B cell (primary cell): ENCODE measurements around the gene TPSB2. TPM values are rescaled to one million over a fixed set of nuclear protein-coding genes. Genes with fewer than 3 reads are reported as not detected.

ENCODE experiments used
- ATAC-seq: fragments of 200-7000 bp; cut with Tn5 transposase; one replicate; pipeline ENCODE4 v1.10.0; 2021; ENCODE audit warnings: low read depth, mild to moderate bottlenecking, moderate number of reproducible peaks, moderate library complexity
- CTCF ChIA-PET: fragments of 350-600 bp; sonication (Branson Sonifier 250); formaldehyde crosslinking; loops from one replicate; lab custom pipeline; 2021; ENCODE audit warnings: antibody characterized with exemption, inconsistent platforms; lab: Charles Lee
- POLR2A ChIA-PET: fragments of 350-600 bp; sonication (Branson Sonifier 250); formaldehyde crosslinking; loops from one replicate; lab custom pipeline; 2021; ENCODE audit warnings: antibody characterized with exemption; lab: Charles Lee
- DNase-seq: peaks from one replicate; pipeline ENCODE4 v3.0.0; 2013
- H2AFZ ChIP-seq: 2 replicates; pipeline ENCODE4 v1.6.1; 2012; ENCODE audit warnings: mild to moderate bottlenecking, low read depth, low read length; ENCODE audit not compliant: insufficient read depth, poor library complexity, severe bottlenecking
- H3K27ac ChIP-seq, 2 donors: 1 replicate in 1 of 2; 2 replicates in 1 of 2; pipeline ENCODE4 v1.5.1; 2012 to 2013; ENCODE audit warnings: low read length in 2 of 2, mild to moderate bottlenecking in 2 of 2, moderate library complexity in 1 of 2
- H3K27me3 ChIP-seq, 4 experiments: fragments of 200-600 bp in 1 of 4; sonication (generic) in 1 of 4; replicated peaks in 1 of 4; 1 replicate in 2 of 4; 2 replicates in 2 of 4; pipeline versions ENCODE4 v1.6.1 to v1.7.0; 2013 to 2016; ENCODE audit warnings: low read length in 3 of 4, mild to moderate bottlenecking in 2 of 4, mixed read lengths in 1 of 4, moderate library complexity in 1 of 4; ENCODE audit not compliant: insufficient read depth in 4 of 4, control insufficient read depth in 3 of 4; ENCODE audit errors: control extremely low read depth in 1 of 4
- H3K36me3 ChIP-seq, 2 experiments: replicated peaks in 1 of 2; 1 replicate in 1 of 2; 2 replicates in 1 of 2; pipeline versions ENCODE4 v1.6.1 to v1.7.1; 2013; ENCODE audit warnings: low read length in 1 of 2; ENCODE audit not compliant: insufficient read depth in 2 of 2, control insufficient read depth in 1 of 2; ENCODE audit errors: control extremely low read depth in 1 of 2, extremely low read depth in 1 of 2
- H3K4me1 ChIP-seq, 2 donors: fragments of 200-600 bp in 1 of 2; sonication (generic) in 1 of 2; 1 replicate in 1 of 2; 2 replicates in 1 of 2; pipeline versions ENCODE4 v1.5.1 to v1.6.1; 2013 to 2017; ENCODE audit warnings: low read length in 2 of 2; ENCODE audit not compliant: control insufficient read depth in 2 of 2, insufficient read depth in 2 of 2
- H3K4me2 ChIP-seq: replicated peaks from 2 replicates; pipeline ENCODE3; 2012; ENCODE audit warnings: mild to moderate bottlenecking, low read depth, low read length; ENCODE audit not compliant: poor library complexity, severe bottlenecking
- H3K4me3 ChIP-seq, 5 experiments: fragments of 200-600 bp in 1 of 5; sonication (generic) in 1 of 5; 1 replicate in 3 of 5; 2 replicates in 2 of 5; pipeline versions ENCODE4 v1.5.1 to v1.7.0; 2011 to 2016; ENCODE audit warnings: low read length in 4 of 5, mild to moderate bottlenecking in 4 of 5, low read depth in 2 of 5, control low read depth in 1 of 5, moderate library complexity in 1 of 5; ENCODE audit not compliant: insufficient read depth in 1 of 5; ENCODE audit errors: control extremely low read depth in 1 of 5, extremely low read depth in 1 of 5
- H3K79me2 ChIP-seq: fragments of 200-600 bp; sonication (generic); one replicate; pipeline ENCODE4 v1.6.0; 2016; ENCODE audit warnings: low read length; ENCODE audit not compliant: control insufficient read depth, insufficient read depth
- H3K9ac ChIP-seq: fragments of 200-600 bp; sonication (generic); 2 replicates; pipeline ENCODE4 v1.6.1; 2017; ENCODE audit warnings: mild to moderate bottlenecking, low read length, moderate library complexity
- H3K9me3 ChIP-seq, 3 donors: one replicate each; pipeline versions ENCODE4 v1.6.1 to v1.7.1; 2013; ENCODE audit warnings: low read length in 2 of 3; ENCODE audit not compliant: control insufficient read depth in 2 of 3, insufficient read depth in 1 of 3; ENCODE audit errors: control extremely low read depth in 1 of 3
- H4K20me1 ChIP-seq: 2 replicates; pipeline ENCODE4 v1.6.0; 2012; ENCODE audit warnings: mild to moderate bottlenecking, low read length; ENCODE audit not compliant: insufficient read depth, control insufficient read depth, poor library complexity, severe bottlenecking
- H3K27ac Mint-ChIP-seq: one replicate; pipeline ENCODE4 v1.8.0; 2021; ENCODE audit warnings: mixed read lengths
- H3K27me3 Mint-ChIP-seq: one replicate; pipeline ENCODE4 v1.8.0; 2021; ENCODE audit warnings: mixed read lengths
- H3K4me1 Mint-ChIP-seq: one replicate; pipeline ENCODE4 v1.8.0; 2021; ENCODE audit warnings: mixed read lengths
- H3K4me3 Mint-ChIP-seq: one replicate; pipeline ENCODE4 v1.8.0; 2021; ENCODE audit warnings: mixed read lengths
- H3K9me3 Mint-ChIP-seq: one replicate; pipeline ENCODE4 v1.8.0; 2022; ENCODE audit warnings: mixed read lengths; ENCODE audit not compliant: insufficient read depth
- CTCF ChIP-seq: fragments of 200-600 bp; IDR thresholded peaks from one replicate; pipeline ENCODE4 v1.8.0; 2022; ENCODE audit warnings: antibody characterized with exemption, mild to moderate bottlenecking
- EZH2 ChIP-seq: IDR thresholded peaks from 2 replicates; pipeline ENCODE4 v1.6.1; 2012; ENCODE audit warnings: borderline replicate concordance, low read depth, mild to moderate bottlenecking, moderate library complexity, low read length; ENCODE audit not compliant: insufficient read depth, poor library complexity, severe bottlenecking
- WGBS: methylation state at CpG from one replicate; pipeline ENCODE4 v1.1.5; 2013; ENCODE audit warnings: missing lambda C conversion rate; ENCODE audit not compliant: insufficient coverage; 5-methylcytosine and 5-hydroxymethylcytosine counted together
- intact Hi-C: fragments of 100-400 bp; cut with micrococcal nuclease; formaldehyde crosslinking; loops from one replicate; pipeline ENCODE4 v1.10.0; 2022
- polyA plus RNA-seq: library from polyadenylated mRNA; depleted of rRNA; stranded (reverse); fragments of >200 nt; gene quantifications from 2 replicates; pipeline ENCODE4 v1.2.3, GENCODE V29; 2012
- total RNA-seq, 2 donors: library from RNA; stranded (reverse); fragments of 120-200 nt in 1 of 2; gene quantifications; 1 replicate in 1 of 2; 2 replicates in 1 of 2; pipeline versions ENCODE4 v1.2.3 to v1.2.4, GENCODE V29; 2013 to 2022

TPSB2 gene
- total and polyA plus RNA-seq, 2 donors (not counting 1 experiment from before 2014, with no cell fraction given) = not detected

- TF ChIP-seq CTCF (no peak), EZH2 (no peak)
- ChIA-PET POLR2A (no interaction called here), CTCF (no interaction called here)
- Mint-ChIP-seq H3K27ac (no peak overlapping the region), H3K9me3 (no peaks in the 10 kb centered on the region), H3K4me1 (no peaks in the 10 kb centered on the region), H3K4me3 (no peak overlapping the region), H3K27me3 (peaks cover 16% of the 10 kb centered on the region)
- peaks cover 0 to 4% of the 10 kb centered on the region in 2 donors for H3K4me1 ChIP-seq
- H3K4me3 ChIP-seq = no peak overlapping the region
- no peaks in the 10 kb centered on the region for H3K9me3 ChIP-seq
- H4K20me1 ChIP-seq = no peaks in the 10 kb centered on the region
- no peak for DNase-seq
- H3K9ac ChIP-seq = no peak overlapping the region
- intact Hi-C loops = no loop called here
- no peak overlapping the region for H3K4me2 ChIP-seq
- peaks cover 0 to 24% (median 1%) of the 10 kb centered on the region in 4 experiments for H3K27me3 ChIP-seq
- WGBS = 81% methylated on average over 29 of the region's 30 CpGs
- no peaks in the 10 kb centered on the region for H3K79me2 ChIP-seq
- H2AFZ ChIP-seq = no peak overlapping the region
- no peaks in the 10 kb centered on the region for H3K36me3 ChIP-seq
- no peak overlapping the region for H3K27ac ChIP-seq
- ATAC-seq = no peak
Measured at GRCh38 chr16:1275791-1276579, 46.0 kb upstream of the TPSB2 start.

- Histone ChIP-seq H3K27me3 (peaks cover 0 to 24% (median 2%) of the 10 kb centered on the region in 4 experiments), H3K9ac (no peak overlapping the region), H3K27ac (no peak overlapping the region), H3K4me1 (peaks cover 0 to 4% of the 10 kb centered on the region in 2 donors), H4K20me1 (no peaks in the 10 kb centered on the region), H3K4me3 (no peak overlapping the region), H2AFZ (no peak overlapping the region), H3K36me3 (no peaks in the 10 kb centered on the region), H3K79me2 (no peaks in the 10 kb centered on the region), H3K4me2 (no peak overlapping the region), H3K9me3 (no peaks in the 10 kb centered on the region)
- ATAC-seq = no peak
- peaks cover 25% of the 10 kb centered on the region for H3K27me3 Mint-ChIP-seq
- 100% methylated on average over 1 of the region's 7 CpGs for WGBS
- no peak overlapping the region for H3K4me3 Mint-ChIP-seq
- ChIA-PET POLR2A (no interaction called here), CTCF (no interaction called here)
- H3K27ac Mint-ChIP-seq = no peak overlapping the region
- H3K4me1 Mint-ChIP-seq = no peaks in the 10 kb centered on the region
- no peak for DNase-seq
- no peaks in the 10 kb centered on the region for H3K9me3 Mint-ChIP-seq
- intact Hi-C loops = no loop called here
- TF ChIP-seq EZH2 (no peak), CTCF (no peak)
Measured at GRCh38 chr16:1274767-1275166, 44.8 kb upstream of the TPSB2 start.
